Smooth muscle cell of the brain vasculature (primary cell): ENCODE data around the gene CHD2.

Experiments used
- DNase-seq: peaks from one replicate; pipeline ENCODE4 v3.0.0-alpha.2; 2012; ENCODE audit warnings: low read depth, low spot score

CHD2 gene

GRCh38 chr15:92885224-92886041 is 14.7 kb upstream of the CHD2 start:
- DNase-seq: no peak

- DNase-seq: no peak
These were observed 14.0 kb upstream of the CHD2 start for GRCh38 chr15:92886042-92886537.

- DNase-seq: no peak
These were observed 13.3 kb upstream of the CHD2 start for GRCh38 chr15:92886815-92887214.

- DNase-seq: no peak
These were observed 12.3 kb upstream of the CHD2 start for GRCh38 chr15:92887869-92888268.

- no peak for DNase-seq
These were observed 10.6 kb upstream of the CHD2 start for GRCh38 chr15:92889390-92890107.

- DNase-seq: no peak
These were observed 8.5 kb upstream of the CHD2 start for GRCh38 chr15:92891533-92892200.

GRCh38 chr15:92892201-92892555 is 7.9 kb upstream of the CHD2 start:
- DNase-seq: no peak

GRCh38 chr15:92893200-92893599 is 6.9 kb upstream of the CHD2 start:
- no peak for DNase-seq

GRCh38 chr15:92896561-92896960 is 3.6 kb upstream of the CHD2 start:
- no peak for DNase-seq

GRCh38 chr15:92897620-92898019 is 2.5 kb upstream of the CHD2 start:
- no peak for DNase-seq

- DNase-seq: no peak
These were observed 1.0 kb upstream of the CHD2 start for GRCh38 chr15:92898988-92899582.

GRCh38 chr15:92899601-92899947 is 550 bp upstream of the CHD2 start:
- DNase-seq: no peak

GRCh38 chr15:92900731-92901071 is 577 bp downstream of the CHD2 start:
- no peak for DNase-seq

GRCh38 chr15:92901072-92901761 is 1.1 kb downstream of the CHD2 start:
- DNase-seq: no peak

- DNase-seq: no peak
These were observed 1.9 kb downstream of the CHD2 start for GRCh38 chr15:92901995-92902394.

GRCh38 chr15:92902737-92903593 is 2.8 kb downstream of the CHD2 start:
- DNase-seq: no peak

GRCh38 chr15:92903631-92903965 is 3.5 kb downstream of the CHD2 start:
- no peak for DNase-seq

- peak; percentile 97 for DNase-seq
These were observed 4.0 kb downstream of the CHD2 start for GRCh38 chr15:92903966-92904721.

GRCh38 chr15:92904722-92905571 is 4.8 kb downstream of the CHD2 start:
- no peak for DNase-seq
